ENCODE measurements around the gene PMFBP1. TPM values are rescaled to one million over a fixed set of nuclear protein-coding genes. Genes with fewer than 3 reads are reported as not detected.

PMFBP1 gene
- total RNA-seq, 1 experiment from 2014 or later: 5.6 TPM

DNA sequence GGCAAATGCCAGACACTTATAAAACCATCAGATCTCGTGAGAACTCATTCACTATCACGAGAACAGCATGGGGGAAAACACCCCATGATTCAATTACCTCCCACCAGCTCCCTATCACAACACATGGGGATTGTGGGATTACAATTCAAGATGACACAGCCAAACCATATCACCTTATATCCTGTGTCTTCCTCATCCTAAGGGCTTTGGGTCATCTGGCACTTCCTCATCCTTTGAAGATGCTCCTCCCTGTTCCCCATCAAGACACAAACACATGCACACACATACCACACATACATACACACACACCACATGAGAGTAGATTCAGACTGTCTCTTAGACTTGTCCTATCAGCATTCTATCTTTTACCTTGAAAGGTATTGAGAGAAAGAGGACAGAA is 2.8 kb upstream of the PMFBP1 start:
- DNase-seq (ENCODE audit: low read depth, low spot score) (no peak), ATAC-seq (no peak)
- Histone ChIP-seq H3K4me3 (replicated peaks in 1 of 2; ENCODE audit: low read depth in 1 of 2, low read length in 2 of 2) (no peak overlapping the region), H3K27me3 (ENCODE audit: insufficient read depth, low read length) (no peaks in the 10 kb centered on the region), H3K4me2 (ENCODE audit: low read length) (no peak overlapping the region), H4K20me1 (ENCODE audit: insufficient read depth) (no peaks in the 10 kb centered on the region), H3K9me2 (ENCODE audit: insufficient read depth) (no peaks in the 10 kb centered on the region), H3K9me3 (ENCODE audit: control insufficient read depth in 1 of 2, insufficient read depth in 1 of 2, low read depth in 1 of 2, low read length in 2 of 2) (no peaks in the 10 kb centered on the region), H3K9ac (ENCODE audit: low read length) (no peak overlapping the region), H2AFZ (ENCODE audit: low read depth, low read length, poor library complexity, severe bottlenecking) (no peak overlapping the region), H3K79me2 (ENCODE audit: insufficient read depth, low read length) (no peaks in the 10 kb centered on the region), H3K4me1 (ENCODE audit: control insufficient read depth in 1 of 2, insufficient read depth in 2 of 2, low read length in 2 of 2) (0 out of 4 replicates have a peak, but pooled peaks cover 0 to 3% of the 10 kb centered on the region in 2 experiments), H3K27ac (ENCODE audit: low read depth, low read length) (no peak overlapping the region), H3K36me3 (ENCODE audit: control insufficient read depth in 1 of 2, insufficient read depth in 2 of 2, low read length in 2 of 2) (no peaks in the 10 kb centered on the region)
- no TSS peak for BruUV-seq (replicated peaks)
- CTCF ChIA-PET: no interaction called here
- RAD21 ChIA-PET (ENCODE audit: low non-redundant PET in 1 of 2, low total read pairs in 2 of 2, uncharacterized antibody in 2 of 2, unreplicated experiment in 2 of 2): no interaction called here
- no peak for TF ChIP-seq ZFX (IDR thresholded peaks at IDR 0.05)
- TF ChIP-seq SIN3A (IDR thresholded peaks at IDR 0.05; ENCODE audit: low read depth): no peak
- TF ChIP-seq CEBPB (IDR thresholded peaks at IDR 0.05; ENCODE audit: low read depth): no peak
- TF ChIP-seq ZNF274 (IDR thresholded peaks at IDR 0.05; ENCODE audit: low read depth, low read length): no peak
- TF ChIP-seq, protein P1, sequence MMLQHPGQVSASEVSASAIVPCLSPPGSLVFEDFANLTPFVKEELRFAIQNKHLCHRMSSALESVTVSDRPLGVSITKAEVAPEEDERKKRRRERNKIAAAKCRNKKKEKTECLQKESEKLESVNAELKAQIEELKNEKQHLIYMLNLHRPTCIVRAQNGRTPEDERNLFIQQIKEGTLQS (IDR thresholded peaks at IDR 0.05): no peak
- intact Hi-C loops (cut with micrococcal nuclease): no loop called here
- POLR2A ChIA-PET: no interaction called here

DNA sequence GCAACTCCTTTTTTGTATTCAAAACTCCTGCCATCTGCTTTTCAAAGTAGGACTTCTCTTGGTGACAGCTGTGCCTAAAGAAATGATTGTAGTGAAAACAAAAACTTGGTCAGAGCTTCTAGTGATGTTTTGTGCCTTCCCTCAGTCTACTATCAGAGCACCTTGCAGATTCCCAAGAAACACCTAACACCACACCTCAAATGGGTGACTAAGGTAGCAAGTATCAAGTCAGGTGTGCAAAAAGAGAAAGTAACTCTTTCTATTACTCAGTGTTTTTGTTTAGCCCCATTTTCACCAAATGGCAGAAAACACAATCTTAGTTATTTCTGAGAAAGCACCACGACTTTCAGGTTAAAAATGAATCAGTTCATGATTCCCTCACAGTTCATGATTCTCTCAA is 2.0 kb upstream of the PMFBP1 start:
- H3K4me1 ChIP-seq (ENCODE audit: control insufficient read depth in 1 of 2, insufficient read depth in 2 of 2, low read length in 2 of 2): 0 out of 4 replicates have a peak, but pooled peaks cover 0 to 3% of the 10 kb centered on the region in 2 experiments
- ChIA-PET RAD21 (ENCODE audit: low non-redundant PET in 1 of 2, low total read pairs in 2 of 2, uncharacterized antibody in 2 of 2, unreplicated experiment in 2 of 2) (no interaction called here), CTCF (no interaction called here), POLR2A (no interaction called here)
- no peak overlapping the region for H3K27ac ChIP-seq (ENCODE audit: low read depth, low read length)
- H3K27me3 ChIP-seq (ENCODE audit: insufficient read depth, low read length): no peaks in the 10 kb centered on the region
- DNase-seq (ENCODE audit: low read depth, low spot score) (no peak), ATAC-seq (no peak)
- H3K4me2 ChIP-seq (ENCODE audit: low read length): no peak overlapping the region
- no peak overlapping the region for H2AFZ ChIP-seq (ENCODE audit: low read depth, low read length, poor library complexity, severe bottlenecking)
- intact Hi-C loops (cut with micrococcal nuclease): no loop called here
- H3K9me2 ChIP-seq (ENCODE audit: insufficient read depth): 0 out of 2 replicates have a peak, but pooled peaks cover under 1% of the 10 kb centered on the region
- H3K9ac ChIP-seq (ENCODE audit: low read length): no peak overlapping the region
- BruUV-seq (replicated peaks): no TSS peak
- no peaks in the 10 kb centered on the region for H3K79me2 ChIP-seq (ENCODE audit: insufficient read depth, low read length)
- no peak overlapping the region for H3K4me3 ChIP-seq (replicated peaks in 1 of 2; ENCODE audit: low read depth in 1 of 2, low read length in 2 of 2)
- TF ChIP-seq ZFX (IDR thresholded peaks at IDR 0.05) (no peak), POLR2A (IDR thresholded peaks at IDR 0.05; ENCODE audit: borderline replicate concordance, extremely low read depth, insufficient read depth, insufficient read length) (no peak), POLR2AphosphoS5 (IDR thresholded peaks at IDR 0.05; ENCODE audit: low read depth, low read length) (no peak), CBX3 (IDR thresholded peaks at IDR 0.05; ENCODE audit: low read depth) (no peak), EZH2phosphoT487 (IDR thresholded peaks at IDR 0.05; ENCODE audit: borderline replicate concordance) (no peak), FOSL1 (IDR thresholded peaks at IDR 0.05; ENCODE audit: low read depth) (no peak), EGR1 (IDR thresholded peaks at IDR 0.05; ENCODE audit: low read depth) (no peak)
- TF ChIP-seq, protein P1 (IDR thresholded peaks at IDR 0.05): no peak
- TF ChIP-seq, protein P2, sequence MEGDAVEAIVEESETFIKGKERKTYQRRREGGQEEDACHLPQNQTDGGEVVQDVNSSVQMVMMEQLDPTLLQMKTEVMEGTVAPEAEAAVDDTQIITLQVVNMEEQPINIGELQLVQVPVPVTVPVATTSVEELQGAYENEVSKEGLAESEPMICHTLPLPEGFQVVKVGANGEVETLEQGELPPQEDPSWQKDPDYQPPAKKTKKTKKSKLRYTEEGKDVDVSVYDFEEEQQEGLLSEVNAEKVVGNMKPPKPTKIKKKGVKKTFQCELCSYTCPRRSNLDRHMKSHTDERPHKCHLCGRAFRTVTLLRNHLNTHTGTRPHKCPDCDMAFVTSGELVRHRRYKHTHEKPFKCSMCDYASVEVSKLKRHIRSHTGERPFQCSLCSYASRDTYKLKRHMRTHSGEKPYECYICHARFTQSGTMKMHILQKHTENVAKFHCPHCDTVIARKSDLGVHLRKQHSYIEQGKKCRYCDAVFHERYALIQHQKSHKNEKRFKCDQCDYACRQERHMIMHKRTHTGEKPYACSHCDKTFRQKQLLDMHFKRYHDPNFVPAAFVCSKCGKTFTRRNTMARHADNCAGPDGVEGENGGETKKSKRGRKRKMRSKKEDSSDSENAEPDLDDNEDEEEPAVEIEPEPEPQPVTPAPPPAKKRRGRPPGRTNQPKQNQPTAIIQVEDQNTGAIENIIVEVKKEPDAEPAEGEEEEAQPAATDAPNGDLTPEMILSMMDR (IDR thresholded peaks at IDR 0.05 in 2 of 3, conservative IDR thresholded peaks at IDR 0.05 in 1 of 3; ENCODE audit: borderline replicate concordance in 1 of 3, insufficient read depth in 1 of 3, low read depth in 2 of 3, low read length in 2 of 3): no peak
- TF ChIP-seq, protein P3, sequence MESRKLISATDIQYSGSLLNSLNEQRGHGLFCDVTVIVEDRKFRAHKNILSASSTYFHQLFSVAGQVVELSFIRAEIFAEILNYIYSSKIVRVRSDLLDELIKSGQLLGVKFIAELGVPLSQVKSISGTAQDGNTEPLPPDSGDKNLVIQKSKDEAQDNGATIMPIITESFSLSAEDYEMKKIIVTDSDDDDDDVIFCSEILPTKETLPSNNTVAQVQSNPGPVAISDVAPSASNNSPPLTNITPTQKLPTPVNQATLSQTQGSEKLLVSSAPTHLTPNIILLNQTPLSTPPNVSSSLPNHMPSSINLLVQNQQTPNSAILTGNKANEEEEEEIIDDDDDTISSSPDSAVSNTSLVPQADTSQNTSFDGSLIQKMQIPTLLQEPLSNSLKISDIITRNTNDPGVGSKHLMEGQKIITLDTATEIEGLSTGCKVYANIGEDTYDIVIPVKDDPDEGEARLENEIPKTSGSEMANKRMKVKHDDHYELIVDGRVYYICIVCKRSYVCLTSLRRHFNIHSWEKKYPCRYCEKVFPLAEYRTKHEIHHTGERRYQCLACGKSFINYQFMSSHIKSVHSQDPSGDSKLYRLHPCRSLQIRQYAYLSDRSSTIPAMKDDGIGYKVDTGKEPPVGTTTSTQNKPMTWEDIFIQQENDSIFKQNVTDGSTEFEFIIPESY (IDR thresholded peaks at IDR 0.05; ENCODE audit: extremely low read depth, insufficient replicate concordance, low read length): no peak
- H3K36me3 ChIP-seq (ENCODE audit: control insufficient read depth in 1 of 2, insufficient read depth in 2 of 2, low read length in 2 of 2): no peaks in the 10 kb centered on the region
- no peaks in the 10 kb centered on the region for H4K20me1 ChIP-seq (ENCODE audit: insufficient read depth)
- no peaks in the 10 kb centered on the region for H3K9me3 ChIP-seq (ENCODE audit: control insufficient read depth in 1 of 2, insufficient read depth in 1 of 2, low read depth in 1 of 2, low read length in 2 of 2)

Data from HCT116 (cell line).